Measurements from ENCODE around the gene SCP2D1. TPM values are rescaled to one million over a fixed set of nuclear protein-coding genes. Genes with fewer than 3 reads are reported as not detected.

The SCP2D1 gene
- total RNA-seq, 1 experiment from 2014 or later: not detected

DNA sequence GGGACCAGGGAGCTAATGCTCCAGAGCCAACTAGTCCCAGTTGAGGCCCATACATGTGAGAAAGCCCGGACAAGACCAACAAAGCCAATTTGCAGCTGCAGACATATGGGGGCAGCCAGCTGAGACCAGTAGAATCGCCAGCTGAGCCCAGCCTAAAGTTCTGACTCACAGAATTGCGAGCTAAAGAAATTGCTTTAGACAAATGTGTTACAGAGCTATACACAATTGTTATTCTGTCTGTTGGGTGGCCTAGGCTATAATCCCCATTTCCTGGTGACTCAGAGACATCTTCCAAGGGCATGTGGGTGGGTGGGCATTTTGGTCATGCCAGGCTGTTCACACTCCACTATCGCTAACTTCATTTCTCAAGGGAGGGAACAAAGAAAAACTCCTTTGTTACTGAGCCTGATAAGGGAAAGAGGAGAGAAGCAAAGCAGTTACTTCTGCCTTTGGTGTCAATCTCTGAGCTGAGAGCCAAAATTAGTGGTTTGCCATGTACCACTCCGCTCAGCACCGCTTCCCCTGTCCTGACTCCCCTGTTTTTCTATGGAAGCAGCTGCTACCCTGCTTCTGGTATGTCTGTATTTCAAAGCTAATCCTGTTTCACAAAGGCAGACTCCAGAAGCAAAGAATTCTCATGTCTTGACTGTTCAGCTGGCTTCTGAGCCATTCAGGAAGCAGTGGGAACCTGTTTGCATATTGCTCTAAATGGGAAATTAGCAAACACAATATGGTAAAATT, 26.1 kb downstream of the SCP2D1 start:
- no peak overlapping the region for H3K27ac Mint-ChIP-seq (ENCODE audit: low read depth, unreplicated experiment)
- intact Hi-C loops (cut with micrococcal nuclease): no loop called here
- H3K36me3 Mint-ChIP-seq (ENCODE audit: insufficient read depth, unreplicated experiment): peaks cover 4% of the 10 kb centered on the region
- POLR2A ChIA-PET: no interaction called here
- no peaks in the 10 kb centered on the region for H3K4me1 Mint-ChIP-seq (ENCODE audit: insufficient read depth, unreplicated experiment)
- DNase-seq (ENCODE audit: unreplicated experiment): peak; percentile 27
- CTCF ChIA-PET: interaction anchor here (0.6 to 1.0 kb wide), 2 partner anchors 27 to 410 kb away, joined by 3 read pairs; no protein-coding TSS in a partner anchor
- TF ChIP-seq, protein P1, sequence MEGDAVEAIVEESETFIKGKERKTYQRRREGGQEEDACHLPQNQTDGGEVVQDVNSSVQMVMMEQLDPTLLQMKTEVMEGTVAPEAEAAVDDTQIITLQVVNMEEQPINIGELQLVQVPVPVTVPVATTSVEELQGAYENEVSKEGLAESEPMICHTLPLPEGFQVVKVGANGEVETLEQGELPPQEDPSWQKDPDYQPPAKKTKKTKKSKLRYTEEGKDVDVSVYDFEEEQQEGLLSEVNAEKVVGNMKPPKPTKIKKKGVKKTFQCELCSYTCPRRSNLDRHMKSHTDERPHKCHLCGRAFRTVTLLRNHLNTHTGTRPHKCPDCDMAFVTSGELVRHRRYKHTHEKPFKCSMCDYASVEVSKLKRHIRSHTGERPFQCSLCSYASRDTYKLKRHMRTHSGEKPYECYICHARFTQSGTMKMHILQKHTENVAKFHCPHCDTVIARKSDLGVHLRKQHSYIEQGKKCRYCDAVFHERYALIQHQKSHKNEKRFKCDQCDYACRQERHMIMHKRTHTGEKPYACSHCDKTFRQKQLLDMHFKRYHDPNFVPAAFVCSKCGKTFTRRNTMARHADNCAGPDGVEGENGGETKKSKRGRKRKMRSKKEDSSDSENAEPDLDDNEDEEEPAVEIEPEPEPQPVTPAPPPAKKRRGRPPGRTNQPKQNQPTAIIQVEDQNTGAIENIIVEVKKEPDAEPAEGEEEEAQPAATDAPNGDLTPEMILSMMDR (IDR thresholded peaks at IDR 0.05; ENCODE audit: unreplicated experiment): no peak
- no TSS peak for BruUV-seq (replicated peaks)
- H3K27me3 Mint-ChIP-seq (ENCODE audit: insufficient read depth, unreplicated experiment): no peaks in the 10 kb centered on the region
- H3K4me3 Mint-ChIP-seq (ENCODE audit: unreplicated experiment): no peak overlapping the region
- peaks cover 7% of the 10 kb centered on the region for H3K9me3 Mint-ChIP-seq (ENCODE audit: unreplicated experiment)

DNA sequence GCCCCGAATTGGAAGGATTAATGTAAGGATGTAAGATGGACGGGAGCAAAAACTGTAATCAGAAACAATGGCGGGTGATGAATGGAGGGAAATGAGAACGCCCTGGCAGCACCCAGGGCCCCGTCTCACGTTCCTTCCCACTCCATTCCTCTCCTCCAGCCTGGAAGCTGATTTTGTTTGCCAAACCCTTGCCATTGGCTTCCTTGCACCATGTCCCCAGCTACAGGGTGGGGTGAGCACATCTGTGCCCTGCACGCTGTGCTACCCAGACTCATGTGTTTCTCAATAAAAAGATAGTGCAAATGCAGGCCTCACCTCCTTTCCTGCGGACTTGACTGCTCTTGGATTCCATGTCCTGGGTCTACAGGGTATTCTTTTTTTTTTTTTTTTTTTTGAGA, 26.7 kb downstream of the SCP2D1 start:
- POLR2A ChIA-PET: no interaction called here
- TF ChIP-seq, protein P1 (IDR thresholded peaks at IDR 0.05; ENCODE audit: unreplicated experiment): no peak
- BruUV-seq (replicated peaks): no TSS peak
- Mint-ChIP-seq H3K27me3 (ENCODE audit: insufficient read depth, unreplicated experiment) (no peaks in the 10 kb centered on the region), H3K4me3 (ENCODE audit: unreplicated experiment) (no peak overlapping the region), H3K36me3 (ENCODE audit: insufficient read depth, unreplicated experiment) (peaks cover 4% of the 10 kb centered on the region), H3K4me1 (ENCODE audit: insufficient read depth, unreplicated experiment) (no peaks in the 10 kb centered on the region), H3K27ac (ENCODE audit: low read depth, unreplicated experiment) (no peak overlapping the region), H3K9me3 (ENCODE audit: unreplicated experiment) (peaks cover 7% of the 10 kb centered on the region)
- intact Hi-C loops (cut with micrococcal nuclease): no loop called here
- DNase-seq (ENCODE audit: unreplicated experiment): no peak
- CTCF ChIA-PET: no interaction called here

DNA sequence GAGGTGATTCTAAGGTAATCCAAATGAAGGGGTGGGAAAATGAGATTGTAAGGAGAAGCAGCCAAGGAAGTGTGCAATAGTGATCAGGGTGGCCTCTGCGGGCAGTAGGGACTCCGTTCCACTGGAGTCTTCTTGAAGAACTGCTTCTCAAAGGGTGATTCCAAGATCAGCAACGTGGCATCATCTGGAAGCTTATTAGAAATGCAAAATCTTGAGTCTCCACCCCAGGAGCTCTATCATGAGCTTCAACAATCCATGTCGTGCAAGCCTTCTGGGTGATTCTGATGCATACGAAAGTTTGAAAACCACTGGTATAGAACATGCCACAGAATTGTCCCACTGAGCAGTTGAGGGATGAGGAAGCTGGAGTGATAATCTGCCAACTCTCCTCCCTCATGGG, 31.4 kb downstream of the SCP2D1 start:
- POLR2A ChIA-PET: no interaction called here
- Mint-ChIP-seq H3K9me3 (ENCODE audit: unreplicated experiment) (no peaks in the 10 kb centered on the region), H3K27me3 (ENCODE audit: insufficient read depth, unreplicated experiment) (no peaks in the 10 kb centered on the region), H3K36me3 (ENCODE audit: insufficient read depth, unreplicated experiment) (no peaks in the 10 kb centered on the region), H3K4me3 (ENCODE audit: unreplicated experiment) (no peak overlapping the region), H3K4me1 (ENCODE audit: insufficient read depth, unreplicated experiment) (no peaks in the 10 kb centered on the region), H3K27ac (ENCODE audit: low read depth, unreplicated experiment) (no peak overlapping the region)
- TF ChIP-seq, protein P1 (IDR thresholded peaks at IDR 0.05; ENCODE audit: unreplicated experiment): no peak
- BruUV-seq (replicated peaks): no TSS peak
- intact Hi-C loops (cut with micrococcal nuclease): no loop called here
- CTCF ChIA-PET: no interaction called here
- DNase-seq (ENCODE audit: unreplicated experiment): no peak

DNA sequence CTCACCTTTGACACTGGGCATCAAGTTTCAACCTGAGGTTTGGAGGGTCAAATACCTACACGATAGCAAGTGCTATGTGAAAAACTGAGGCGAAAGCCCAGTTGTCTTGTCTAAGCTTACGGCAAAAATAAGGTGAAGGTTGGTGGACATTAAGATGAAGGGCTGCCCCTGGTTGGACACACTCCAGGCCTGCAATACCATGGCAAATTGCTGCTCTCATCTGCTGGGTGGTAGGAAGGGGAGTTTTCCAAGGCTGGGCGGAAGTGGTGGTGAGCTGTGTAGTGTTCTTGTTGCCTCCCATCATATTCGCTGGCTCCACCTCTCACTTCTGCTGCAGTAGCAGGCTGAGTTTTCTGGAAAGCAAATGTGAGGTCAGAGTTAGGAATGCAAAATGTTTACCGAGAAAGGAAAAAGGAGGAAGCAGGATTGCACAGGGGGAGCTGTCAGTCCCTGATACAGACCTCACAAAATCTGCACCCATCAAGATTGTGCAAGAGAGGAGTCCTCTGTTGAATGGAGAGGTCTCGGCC, 33.7 kb downstream of the SCP2D1 start:
- ChIA-PET POLR2A (no interaction called here), CTCF (interaction anchor here (0.6 kb wide), 1 partner anchor 736 kb away, joined by 3 read pairs; no protein-coding TSS in a partner anchor)
- no peaks in the 10 kb centered on the region for H3K36me3 Mint-ChIP-seq (ENCODE audit: insufficient read depth, unreplicated experiment)
- no TSS peak for BruUV-seq (replicated peaks)
- intact Hi-C loops (cut with micrococcal nuclease): no loop called here
- no peaks in the 10 kb centered on the region for H3K27me3 Mint-ChIP-seq (ENCODE audit: insufficient read depth, unreplicated experiment)
- DNase-seq (ENCODE audit: unreplicated experiment): no peak
- no peaks in the 10 kb centered on the region for H3K9me3 Mint-ChIP-seq (ENCODE audit: unreplicated experiment)
- no peak overlapping the region for H3K27ac Mint-ChIP-seq (ENCODE audit: low read depth, unreplicated experiment)
- H3K4me1 Mint-ChIP-seq (ENCODE audit: insufficient read depth, unreplicated experiment): peaks cover 8% of the 10 kb centered on the region
- TF ChIP-seq, protein P1 (IDR thresholded peaks at IDR 0.05; ENCODE audit: unreplicated experiment): no peak
- H3K4me3 Mint-ChIP-seq (ENCODE audit: unreplicated experiment): no peak overlapping the region

Measured in MCF 10A (cell line).